Body of pancreas (tissue), 4 donors: ENCODE measurements around the gene PTPRD.

Experiments
- CTCF ChIP-seq, 7 experiments: fragments of 450-650 bp in 4 of 7; fragments of 200-600 bp in 3 of 7; sonication (generic) in 3 of 7; IDR thresholded peaks; one replicate each; pipeline ENCODE4 v1.5.1; 2016 to 2019; ENCODE audit warnings: antibody characterized with exemption in 7 of 7
- POLR2A ChIP-seq, 3 donors: fragments of 450-650 bp; IDR thresholded peaks; one replicate each; pipeline ENCODE4 v1.6.1; 2016; ENCODE audit warnings: antibody characterized with exemption in 3 of 3, mild to moderate bottlenecking in 2 of 3

- TF ChIP-seq CTCF (IDR thresholded peaks at IDR 0.05) (no peak), POLR2A (IDR thresholded peaks at IDR 0.05) (no peak)
These were observed 1551.2 kb downstream of the PTPRD start for GRCh38 chr9:9061627-9062026.
